BJ (cell line): ENCODE results near the gene LZTS3. TPM values are rescaled to one million over a fixed set of nuclear protein-coding genes. Genes with fewer than 3 reads are reported as not detected.
"Not testable (repeated sequence)": the region's sequence is repeated elsewhere in the genome, so short reads cannot be mapped to it uniquely, and the experiment has no call there.

Experiments
- CTCF ChIA-PET: fragments of 350-600 bp; formaldehyde crosslinking; extraction: SDS; loops from one replicate; lab custom pipeline; 2021; ENCODE audit warnings: antibody characterized with exemption, inconsistent platforms; lab: Yijun Ruan, JAX
- POLR2A ChIA-PET: fragments of 300-600 bp; sonication (Branson Sonifier 250); formaldehyde crosslinking; extraction: SDS; loops from one replicate; lab custom pipeline; 2021; ENCODE audit warnings: antibody characterized with exemption; lab: Charles Lee
- DNase-seq: peaks from one replicate; pipeline ENCODE4 v3.0.0-alpha.2; 2011; ENCODE audit warnings: low read depth
- H3K27me3 ChIP-seq: 2 replicates; pipeline ENCODE4 v1.6.0; 2011; ENCODE audit warnings: low read length; ENCODE audit not compliant: control insufficient read depth, insufficient read depth
- H3K36me3 ChIP-seq: 2 replicates; pipeline ENCODE4 v1.5.1; 2011; ENCODE audit warnings: low read length; ENCODE audit not compliant: control insufficient read depth, insufficient read depth
- H3K4me3 ChIP-seq: 2 replicates; pipeline ENCODE4 v1.5.1; 2011; ENCODE audit warnings: low read depth, mild to moderate bottlenecking, control low read depth, low read length
- polyA plus RNA-seq: library from polyadenylated mRNA; depleted of rRNA; stranded (reverse); fragments of >200 nt; gene quantifications from 2 replicates; pipeline ENCODE4 v1.2.3, GENCODE V29; 2011; rRNA removed
- TF ChIP-seq, protein P1 (sequence below): IDR thresholded peaks from 2 replicates; pipeline ENCODE4 v1.5.1; 2011; ENCODE audit warnings: low read depth, mild to moderate bottlenecking, control low read depth, inconsistent platforms, low read length, moderate library complexity; ENCODE audit not compliant: insufficient read depth

LZTS3 gene
- polyA plus RNA-seq, 1 experiment, result 8.8 TPM

DNA sequence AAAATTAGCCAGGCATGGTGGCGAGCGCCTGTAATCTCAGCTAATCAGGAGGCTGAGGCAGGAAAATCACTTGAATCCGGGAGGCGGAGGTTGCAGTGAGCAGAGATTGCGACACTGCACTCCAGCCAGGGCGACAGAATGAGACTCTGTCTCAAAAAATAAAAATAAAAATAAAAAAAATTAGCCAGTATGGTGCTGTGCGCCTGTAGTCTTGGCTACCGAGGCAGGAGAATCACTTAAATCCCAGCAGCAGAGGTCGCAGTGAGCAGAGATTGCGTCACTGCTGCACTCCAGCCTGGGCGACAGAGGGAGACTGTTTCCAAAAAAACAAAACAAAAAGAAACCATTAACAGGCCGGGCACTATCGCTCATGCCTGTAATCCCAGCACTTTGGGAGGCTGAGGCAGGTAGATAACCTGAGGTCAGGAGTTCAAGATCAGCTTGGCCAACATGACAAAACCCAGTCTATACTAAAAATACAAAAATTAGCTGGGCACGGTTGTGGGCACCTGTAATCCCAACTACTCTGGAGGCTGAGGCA is 55.4 kb downstream of the LZTS3 start:
- H3K36me3 ChIP-seq, result peaks cover 18% of the 10 kb centered on the region
- DNase-seq, result peak; percentile 24
- POLR2A ChIA-PET, H3K4me3 ChIP-seq, H3K27me3 ChIP-seq: not testable (repeated sequence)
- CTCF ChIA-PET, result interaction anchor here (1.0 to 5.8 kb wide), 12 partner anchors 10 to 204 kb away, joined by 3 to 35 read pairs (median 3); no protein-coding TSS in a partner anchor
- TF ChIP-seq, protein P1, sequence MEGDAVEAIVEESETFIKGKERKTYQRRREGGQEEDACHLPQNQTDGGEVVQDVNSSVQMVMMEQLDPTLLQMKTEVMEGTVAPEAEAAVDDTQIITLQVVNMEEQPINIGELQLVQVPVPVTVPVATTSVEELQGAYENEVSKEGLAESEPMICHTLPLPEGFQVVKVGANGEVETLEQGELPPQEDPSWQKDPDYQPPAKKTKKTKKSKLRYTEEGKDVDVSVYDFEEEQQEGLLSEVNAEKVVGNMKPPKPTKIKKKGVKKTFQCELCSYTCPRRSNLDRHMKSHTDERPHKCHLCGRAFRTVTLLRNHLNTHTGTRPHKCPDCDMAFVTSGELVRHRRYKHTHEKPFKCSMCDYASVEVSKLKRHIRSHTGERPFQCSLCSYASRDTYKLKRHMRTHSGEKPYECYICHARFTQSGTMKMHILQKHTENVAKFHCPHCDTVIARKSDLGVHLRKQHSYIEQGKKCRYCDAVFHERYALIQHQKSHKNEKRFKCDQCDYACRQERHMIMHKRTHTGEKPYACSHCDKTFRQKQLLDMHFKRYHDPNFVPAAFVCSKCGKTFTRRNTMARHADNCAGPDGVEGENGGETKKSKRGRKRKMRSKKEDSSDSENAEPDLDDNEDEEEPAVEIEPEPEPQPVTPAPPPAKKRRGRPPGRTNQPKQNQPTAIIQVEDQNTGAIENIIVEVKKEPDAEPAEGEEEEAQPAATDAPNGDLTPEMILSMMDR, result peak; percentile 74

DNA sequence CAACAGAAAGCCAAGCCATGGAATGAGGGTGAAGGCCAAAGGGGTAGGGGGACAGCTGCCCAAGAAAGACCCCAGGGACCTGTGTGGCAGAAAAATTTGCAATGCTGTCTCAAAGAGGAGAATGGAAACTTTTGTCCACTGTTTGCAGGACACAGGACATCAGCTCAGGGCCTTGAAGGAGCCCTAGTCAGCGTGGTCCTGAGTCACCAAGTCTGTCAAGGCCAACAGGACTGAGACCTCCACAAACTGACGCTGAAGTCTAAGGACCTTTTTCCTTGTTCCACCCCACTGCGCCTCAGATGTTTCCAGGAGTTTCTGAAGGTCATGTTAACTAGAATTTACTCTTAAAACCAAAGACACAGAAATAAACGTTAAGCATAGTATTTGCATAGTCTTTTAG is 57.0 kb downstream of the LZTS3 start:
- no peaks in the 10 kb centered on the region for H3K27me3 ChIP-seq
- DNase-seq, result no peak
- H3K4me3 ChIP-seq, result no peak overlapping the region
- POLR2A ChIA-PET, result no interaction called here
- H3K36me3 ChIP-seq, result peaks cover 8% of the 10 kb centered on the region
- TF ChIP-seq, protein P1, result no peak
- CTCF ChIA-PET, result interaction anchor here (0.9 to 5.8 kb wide), 4 partner anchors 8 to 63 kb away, joined by 3 to 35 read pairs (median 10); no protein-coding TSS in a partner anchor

DNA sequence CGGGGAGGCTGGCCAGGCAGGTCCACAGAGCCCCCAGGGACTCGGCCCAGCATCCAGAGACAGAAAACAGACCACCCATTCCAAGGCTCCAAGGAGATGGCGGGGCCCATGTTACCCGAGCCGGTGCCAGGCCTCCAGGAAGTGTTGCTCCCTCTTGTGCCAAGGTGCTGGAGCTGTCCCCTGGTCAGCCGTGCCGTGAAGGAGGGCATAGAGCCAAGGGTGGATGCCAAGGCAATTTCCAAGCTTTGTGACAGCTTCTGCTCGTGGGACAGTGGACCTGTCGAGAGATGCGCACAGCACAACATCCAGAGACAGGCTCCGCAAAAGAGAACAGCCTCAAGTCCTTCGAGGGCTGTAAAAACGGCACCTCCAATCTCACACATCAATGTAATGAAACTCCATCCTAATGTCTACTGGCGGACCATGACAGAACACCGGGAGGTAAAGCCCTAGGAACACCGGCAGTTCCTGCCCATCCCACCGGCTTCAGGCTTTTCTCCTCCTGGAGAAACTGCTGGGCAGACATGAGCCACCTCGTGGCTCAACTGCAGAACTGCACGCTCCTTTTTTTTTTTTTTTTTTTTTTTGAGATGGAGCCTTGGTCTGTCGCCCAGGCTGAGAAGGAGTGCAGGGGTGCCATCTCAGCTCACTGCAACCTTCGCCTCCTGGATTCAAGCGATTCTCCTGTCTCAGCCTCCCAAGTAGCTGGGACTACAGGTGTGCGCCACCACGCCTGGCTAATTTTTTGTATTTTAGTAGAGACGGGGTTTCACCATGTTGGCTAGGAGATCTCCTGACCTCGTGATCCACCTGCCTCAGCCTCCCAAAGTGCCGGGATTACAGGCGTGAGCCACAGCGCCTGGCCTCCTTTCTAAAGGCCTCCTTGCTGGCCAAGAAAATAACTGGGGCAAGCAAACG is 57.9 kb downstream of the LZTS3 start:
- POLR2A ChIA-PET, result no interaction called here
- no peak for DNase-seq
- peaks cover 4% of the 10 kb centered on the region for H3K36me3 ChIP-seq
- CTCF ChIA-PET, result interaction anchor here (0.5 to 5.8 kb wide), 11 partner anchors 7 to 166 kb away, joined by 3 to 35 read pairs (median 3); no protein-coding TSS in a partner anchor
- H3K27me3 ChIP-seq, result no peaks in the 10 kb centered on the region
- H3K4me3 ChIP-seq, result no peak overlapping the region
- TF ChIP-seq, protein P1, result peak; percentile 81

Other genes with a start within 250 kb of the LZTS3 start
- not detected in 2 replicates for gene GNRH2, start 129.9 kb downstream of the LZTS3 start, polyA plus RNA-seq
- 27.4 and 37.2 TPM in 2 replicates for gene MRPS26, start 127.5 kb downstream of the LZTS3 start, polyA plus RNA-seq
- not detected in 2 replicates for gene OXT, start 101.9 kb downstream of the LZTS3 start, polyA plus RNA-seq
- not detected in 2 replicates for gene AVP, start 88.8 kb downstream of the LZTS3 start, polyA plus RNA-seq
- 8.5 and 13.5 TPM in 2 replicates for gene FASTKD5, start 13.7 kb downstream of the LZTS3 start, polyA plus RNA-seq
- gene UBOX5, start 13.7 kb downstream of the LZTS3 start, polyA plus RNA-seq, result 3.0 and 5.8 TPM in 2 replicates
- 33.1 and 34.9 TPM in 2 replicates for gene DDRGK1, start 31.1 kb upstream of the LZTS3 start, polyA plus RNA-seq
- gene ITPA, start 35.9 kb upstream of the LZTS3 start, polyA plus RNA-seq, result 26.6 and 35.0 TPM in 2 replicates
- 0.94 and 1.2 TPM in 2 replicates for gene SLC4A11, start 65.6 kb upstream of the LZTS3 start, polyA plus RNA-seq
- 10.0 and 10.4 TPM in 2 replicates for gene DNAAF9, start 234.1 kb upstream of the LZTS3 start, polyA plus RNA-seq